ENCODE measurements around the gene SNX8.
"Not testable (repeated sequence)": the region's sequence is repeated elsewhere in the genome, so short reads cannot be mapped to it uniquely, and the experiment has no call there.

Gene SNX8

DNA sequence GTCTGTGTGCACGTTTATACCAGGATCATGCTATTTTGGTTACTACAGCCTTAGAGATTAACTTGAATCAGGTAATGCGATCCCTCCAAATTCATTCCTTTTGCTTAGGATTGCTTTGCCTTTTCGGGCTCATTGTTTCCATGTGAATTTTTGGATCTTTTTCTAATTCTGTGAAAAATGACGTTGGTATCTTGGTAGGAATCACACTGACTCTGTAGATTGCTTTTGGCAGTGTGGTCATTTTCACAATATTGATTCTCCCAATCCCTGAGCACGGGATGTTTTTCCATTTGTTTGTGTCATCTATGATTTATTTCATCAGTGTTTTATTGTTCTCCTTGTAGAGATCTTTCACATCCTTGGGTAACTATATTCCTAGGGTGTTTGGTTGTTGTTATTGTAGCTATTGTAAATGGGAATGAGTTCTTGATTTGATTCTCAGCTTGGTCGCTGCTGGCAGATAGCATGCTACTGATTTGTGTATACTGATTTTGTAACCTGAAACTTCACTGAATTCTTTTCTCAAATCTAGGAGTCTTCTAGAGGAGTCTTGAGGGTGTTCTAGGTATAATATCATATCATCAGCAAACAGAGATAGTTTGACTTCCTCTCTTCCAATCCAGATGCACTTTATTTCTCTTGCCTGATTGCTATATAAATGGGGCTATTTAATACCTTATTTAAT, 18.2 kb downstream of the SNX8 start:
- DNase-seq (ENCODE audit: low read depth in 2 of 2): no peak

DNA sequence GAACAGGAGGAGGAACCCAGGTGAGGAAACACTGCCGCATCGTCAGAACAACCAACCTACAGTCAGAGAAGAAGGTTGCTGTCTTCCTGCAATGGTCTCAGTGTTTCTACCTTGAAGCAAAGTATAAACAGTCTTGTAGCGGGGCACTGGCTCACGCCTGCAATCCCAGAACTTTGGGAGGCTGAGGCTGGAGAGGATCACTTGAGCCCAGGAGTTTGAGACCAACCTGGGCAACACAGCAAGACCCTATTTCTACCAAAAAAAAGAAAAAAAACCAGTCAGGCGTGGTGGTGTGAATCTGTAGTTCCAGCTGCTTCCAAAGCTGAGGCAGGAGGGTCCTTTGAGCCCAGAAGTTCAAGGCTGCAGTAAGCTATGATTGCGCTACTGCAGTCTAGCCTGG, 23.4 kb downstream of the SNX8 start:
- no peak for DNase-seq (ENCODE audit: low read depth in 2 of 2)

DNA sequence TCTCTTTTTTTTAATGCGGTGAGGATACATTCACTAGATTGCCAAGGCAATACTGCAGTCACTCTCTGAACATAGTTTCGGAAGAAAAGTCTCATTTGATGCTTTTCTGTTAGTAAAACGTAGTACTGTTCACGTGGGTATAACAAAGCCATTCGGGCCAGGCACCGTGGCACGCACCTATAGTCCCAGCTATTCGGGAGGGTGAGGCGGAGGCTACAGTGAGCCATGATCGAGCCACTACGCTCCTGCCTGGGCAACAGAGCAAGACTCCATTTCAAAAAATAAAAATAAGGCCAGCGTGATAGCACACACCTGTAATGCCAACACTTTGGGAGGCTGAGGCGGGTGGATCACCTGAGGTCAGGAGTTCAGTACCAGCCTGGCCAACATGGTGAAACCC, 24.6 kb downstream of the SNX8 start:
- DNase-seq (ENCODE audit: low read depth in 2 of 2): no peak

DNA sequence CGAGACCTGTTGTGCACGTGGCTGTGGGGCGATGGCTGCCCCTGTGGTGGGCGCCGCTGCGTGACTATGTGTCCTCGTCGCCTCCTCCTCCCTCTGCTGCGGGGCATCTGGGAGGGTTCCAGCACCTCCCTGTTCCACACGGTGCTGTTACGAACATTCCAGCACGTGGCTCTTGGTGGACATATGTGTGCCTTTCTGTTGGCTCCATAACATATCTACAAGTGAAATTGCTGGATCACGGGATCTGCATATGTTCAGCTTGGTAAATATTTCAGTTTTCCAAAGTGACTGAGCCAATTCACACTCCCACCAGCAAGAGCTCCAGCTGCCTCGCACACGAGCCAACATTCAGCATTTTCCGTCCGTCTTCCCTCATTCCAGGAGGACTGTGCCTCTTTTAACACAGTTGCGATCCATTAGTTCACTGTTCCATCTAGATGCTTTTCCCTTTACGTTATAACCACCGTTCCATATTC, 25.1 kb downstream of the SNX8 start:
- no peak for DNase-seq (ENCODE audit: low read depth in 2 of 2)

DNA sequence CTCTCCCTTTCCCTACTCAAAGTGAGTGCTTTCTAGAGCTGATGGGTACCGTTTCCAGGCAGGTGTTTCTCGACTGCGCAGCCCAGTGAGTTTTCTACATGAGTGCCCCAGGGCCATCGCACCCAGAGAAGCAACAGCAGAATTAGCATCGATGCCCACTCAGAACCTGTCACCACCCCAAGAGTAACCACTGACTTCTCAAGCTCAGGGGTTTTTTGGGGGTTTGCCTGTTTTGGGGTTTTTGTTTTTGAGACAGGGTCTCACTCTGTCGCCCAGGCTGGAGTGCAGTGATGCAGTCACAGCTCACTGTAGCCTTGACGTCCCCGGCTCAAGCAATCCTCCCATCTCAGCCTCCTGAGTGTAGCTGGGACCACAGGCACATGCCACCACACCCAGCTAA, 25.7 kb downstream of the SNX8 start:
- no peak for DNase-seq (ENCODE audit: low read depth in 2 of 2)

DNA sequence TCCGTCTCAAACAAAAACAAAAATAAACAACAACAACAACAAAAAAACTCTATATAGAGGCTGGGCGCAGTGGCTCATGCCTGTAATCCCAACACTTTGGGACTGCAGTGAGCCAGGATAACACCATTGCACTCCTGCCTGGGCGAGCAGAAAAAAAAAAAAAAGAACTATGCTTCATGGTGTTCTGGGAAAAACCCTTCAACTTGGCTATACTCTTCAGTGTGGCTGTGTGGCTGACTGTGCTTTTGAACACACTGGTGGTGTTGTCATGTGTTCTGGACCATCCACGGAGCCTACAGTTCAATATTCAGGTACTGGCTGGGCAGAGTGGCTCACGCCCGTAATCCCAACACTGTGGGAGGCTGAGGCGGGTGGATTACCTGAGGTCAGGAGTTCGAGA, 26.5 kb downstream of the SNX8 start:
- DNase-seq (ENCODE audit: low read depth in 2 of 2): no peak

DNA sequence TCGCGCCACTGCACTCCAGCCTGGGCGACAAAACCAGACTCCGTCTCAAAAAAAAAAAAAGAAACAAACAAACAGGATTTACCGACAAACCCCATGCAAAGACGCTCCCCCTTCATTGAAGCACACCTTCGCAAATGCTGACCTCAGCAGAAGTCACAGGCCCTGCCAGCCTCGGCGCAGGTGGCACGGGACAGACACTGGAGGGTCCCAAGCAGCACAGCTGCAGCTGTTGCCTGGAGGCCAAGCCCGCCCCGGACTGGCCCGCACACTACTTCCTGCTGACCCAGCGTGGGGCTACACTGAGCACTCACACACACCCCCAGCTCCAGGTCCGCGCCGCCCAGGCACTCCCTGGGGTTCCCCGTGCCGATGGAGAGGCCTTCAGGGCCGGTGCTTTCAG, 31.2 kb downstream of the SNX8 start:
- no peak for DNase-seq (ENCODE audit: low read depth in 2 of 2)

DNA sequence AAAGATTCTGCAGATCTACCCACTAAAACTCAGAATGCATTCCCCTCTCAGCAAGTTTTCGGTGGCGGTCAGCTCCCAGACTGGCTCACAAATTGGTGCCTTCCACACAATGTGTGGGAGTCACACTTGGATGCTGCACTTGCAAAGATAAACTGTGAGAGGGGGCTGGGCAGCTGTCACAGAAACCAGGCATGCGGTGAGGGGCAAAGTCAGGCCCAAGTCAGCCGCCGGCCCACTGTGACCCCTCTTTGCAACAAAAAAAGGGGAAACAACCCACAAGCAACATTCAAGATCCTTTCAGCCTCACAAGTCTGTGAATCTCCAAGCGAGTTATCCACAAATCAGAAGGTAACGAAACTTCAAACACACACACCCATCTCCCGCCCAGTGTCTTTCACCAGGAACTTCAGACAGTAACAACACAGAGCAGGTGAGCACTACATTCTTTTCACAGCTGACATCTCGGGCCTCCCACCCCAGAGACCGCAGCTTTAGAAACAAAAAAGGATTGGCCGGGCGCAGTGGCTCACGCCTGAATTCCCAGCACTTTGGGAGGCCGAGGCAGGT, 32.0 kb downstream of the SNX8 start:
- no peak for DNase-seq (ENCODE audit: low read depth in 2 of 2)

DNA sequence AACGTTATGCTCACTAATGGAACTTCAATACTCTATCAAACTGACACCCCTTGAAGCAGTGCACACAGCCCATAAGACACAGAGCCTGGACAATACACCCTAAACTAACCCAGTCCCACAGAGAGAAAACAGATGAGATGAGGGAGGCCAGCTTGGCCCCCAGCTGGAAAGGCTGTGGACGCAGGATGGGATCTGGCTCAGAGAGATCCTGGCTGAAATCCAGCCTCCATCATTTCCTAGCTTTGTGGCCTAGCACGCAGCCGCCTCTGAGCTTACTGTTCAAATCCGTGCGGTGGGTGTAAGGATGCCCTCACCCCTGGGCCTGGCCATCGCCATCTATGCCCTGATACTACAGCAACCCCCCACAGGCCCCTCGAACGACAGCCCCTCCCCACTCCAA, 32.7 kb downstream of the SNX8 start:
- no peak for DNase-seq (ENCODE audit: low read depth in 2 of 2)

DNA sequence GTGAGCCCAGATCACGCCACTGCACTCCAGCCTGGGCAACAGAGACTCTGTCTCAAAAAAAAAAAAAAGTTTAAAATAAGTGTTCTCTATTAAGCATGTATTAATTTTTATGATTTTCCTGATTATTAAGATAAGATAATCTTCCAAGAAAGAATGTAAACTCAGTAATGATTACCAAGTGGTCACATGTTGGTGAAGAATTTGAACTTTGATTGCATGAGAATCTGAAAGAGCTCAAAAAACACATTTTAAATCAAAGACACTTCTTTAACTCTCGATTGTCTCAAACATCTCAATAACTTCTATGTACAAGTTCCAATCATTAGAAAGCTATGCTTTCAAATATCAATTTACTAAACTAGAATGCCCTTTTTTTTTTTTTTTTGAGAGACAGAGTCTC, 33.8 kb downstream of the SNX8 start:
- no peak for DNase-seq (ENCODE audit: low read depth in 2 of 2)

DNA sequence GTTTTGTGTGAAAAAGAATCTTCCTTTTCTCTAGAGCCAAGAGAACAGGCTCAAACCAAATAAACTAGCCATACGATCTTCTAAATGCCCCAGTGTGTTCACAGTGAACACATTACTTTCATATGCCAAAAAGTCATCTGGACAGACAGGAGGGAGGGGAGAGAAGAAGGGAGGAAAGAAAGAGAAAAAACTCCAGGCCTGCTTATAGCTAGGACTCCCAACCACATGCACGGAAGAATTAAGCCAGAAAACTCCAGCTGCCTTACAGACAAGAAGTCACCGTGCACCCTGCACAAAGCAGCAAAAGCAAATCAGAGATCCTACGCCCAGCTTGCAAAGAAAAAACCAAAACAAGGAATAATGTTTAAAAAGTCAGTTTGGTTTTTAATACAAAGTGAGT, 34.3 kb downstream of the SNX8 start:
- DNase-seq (ENCODE audit: low read depth in 2 of 2): no peak

DNA sequence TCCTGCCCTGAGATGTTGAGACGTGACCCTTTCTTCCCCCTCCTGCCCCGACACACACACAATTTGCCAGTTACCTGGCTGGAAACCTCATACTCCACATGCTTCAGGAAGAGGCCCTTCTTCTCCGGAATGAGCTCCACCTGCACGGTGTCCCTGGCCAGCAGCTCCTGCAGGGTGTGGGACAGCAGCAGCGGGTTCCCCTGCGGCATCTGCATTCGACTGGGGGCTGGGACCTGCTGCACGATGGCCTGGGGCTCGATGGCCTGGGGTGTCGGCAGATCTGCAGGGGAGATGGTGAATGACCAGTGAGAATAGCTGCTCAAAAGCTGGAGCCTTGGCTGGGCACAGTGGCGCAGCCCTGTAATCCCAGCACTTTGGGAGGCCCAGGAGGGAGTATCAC, 36.2 kb downstream of the SNX8 start:
- DNase-seq (ENCODE audit: low read depth in 2 of 2): no peak

DNA sequence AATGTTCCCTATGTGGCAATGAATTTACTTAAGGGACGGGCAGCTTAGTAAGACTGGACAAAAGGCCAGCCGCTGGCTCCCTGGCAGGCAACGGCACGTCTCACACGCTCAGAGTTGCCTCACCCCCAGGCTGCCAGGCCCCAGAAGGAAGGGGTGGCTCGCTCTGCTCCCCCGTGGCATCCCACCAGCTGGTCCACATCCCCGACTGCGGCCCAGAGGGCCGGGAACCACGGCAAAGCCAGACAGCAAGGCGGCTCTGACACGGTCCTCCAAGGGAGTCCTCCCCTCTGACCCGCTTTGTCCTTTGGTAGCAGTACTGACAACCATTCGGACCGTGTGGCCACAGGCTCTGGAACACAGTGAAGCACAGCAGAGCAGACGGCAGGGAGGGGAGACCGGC, 38.1 kb downstream of the SNX8 start:
- DNase-seq (ENCODE audit: low read depth in 2 of 2): no peak

DNA sequence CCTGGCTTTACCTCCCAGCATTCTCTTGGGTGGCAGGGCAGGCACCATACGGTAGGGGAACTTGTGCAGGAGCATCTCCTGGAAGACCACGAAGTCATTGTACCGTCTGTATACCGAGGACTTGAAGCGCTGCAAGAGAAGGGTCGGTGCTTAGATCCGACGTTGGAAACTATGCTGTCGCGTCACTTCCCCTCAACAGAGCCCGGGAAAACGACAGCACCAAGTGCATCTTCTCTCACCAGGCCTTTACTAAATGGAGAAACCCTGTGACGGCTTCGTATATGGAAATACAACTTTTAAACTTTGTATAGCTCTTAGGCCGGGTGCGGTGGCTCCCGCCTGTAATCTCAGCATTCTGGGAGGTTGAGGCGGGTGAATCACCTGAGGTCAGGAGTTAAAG, 39.1 kb downstream of the SNX8 start:
- DNase-seq (ENCODE audit: low read depth in 2 of 2): no peak

DNA sequence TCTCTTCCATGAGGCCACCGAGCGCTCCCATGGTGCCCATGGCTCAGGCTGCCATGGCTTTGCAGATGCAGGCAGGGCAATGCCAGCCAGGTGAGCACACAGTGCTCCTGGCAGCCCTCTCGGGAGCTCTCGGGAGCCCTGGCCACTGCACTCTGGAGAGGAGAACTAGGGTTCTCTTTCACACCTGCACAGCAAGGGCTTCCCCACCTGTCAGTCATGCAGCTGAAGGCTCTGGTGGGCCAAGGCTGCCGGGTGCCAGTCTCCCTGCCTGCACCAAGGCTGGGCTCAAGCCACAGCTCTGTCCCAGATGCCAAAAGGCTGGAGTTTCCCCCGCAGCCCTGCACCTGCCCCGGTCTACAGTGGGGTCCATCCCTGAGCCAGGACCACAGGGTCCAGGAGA, 39.6 kb downstream of the SNX8 start:
- no peak for DNase-seq (ENCODE audit: low read depth in 2 of 2)

DNA sequence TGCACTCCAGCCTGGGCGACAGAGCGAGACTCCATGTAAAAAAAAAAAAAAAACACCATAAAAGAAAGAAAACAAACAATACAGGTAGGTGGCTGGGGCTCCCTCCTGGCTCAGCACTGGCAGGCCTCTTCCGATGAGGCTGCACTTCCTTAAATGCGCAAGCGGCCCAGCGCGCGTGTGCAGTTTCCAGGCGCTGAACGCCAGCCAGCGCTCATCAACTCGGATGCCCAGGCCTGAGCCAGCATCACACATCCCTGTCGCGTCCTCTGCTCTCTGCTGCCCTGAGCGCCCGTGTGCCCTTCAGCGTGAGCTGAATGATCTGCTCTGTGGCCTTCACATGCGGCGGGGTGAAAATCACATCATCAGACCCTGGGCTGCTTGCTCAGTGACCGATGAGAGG, 40.4 kb downstream of the SNX8 start:
- no peak for DNase-seq (ENCODE audit: low read depth in 2 of 2)

DNA sequence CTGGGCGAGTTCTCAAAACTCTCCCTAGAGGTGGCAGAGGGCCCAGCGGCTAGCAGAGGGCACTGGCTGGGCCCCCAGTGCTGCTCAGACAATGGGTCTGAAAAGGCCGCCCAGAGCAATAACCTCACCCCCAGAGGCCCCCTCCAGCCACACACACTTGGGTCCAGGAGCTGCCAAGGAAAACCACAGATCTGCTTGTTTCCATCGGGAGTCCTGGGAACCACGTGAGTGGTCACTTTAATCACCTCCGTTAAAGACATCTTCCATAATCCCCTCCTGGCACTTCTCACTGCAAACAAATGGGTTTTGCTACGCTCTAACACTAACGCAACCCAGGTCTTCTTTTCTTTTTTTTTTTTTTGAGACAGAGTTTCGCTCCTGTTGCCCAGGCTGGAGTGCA, 42.2 kb downstream of the SNX8 start:
- DNase-seq (ENCODE audit: low read depth in 2 of 2): no peak

DNA sequence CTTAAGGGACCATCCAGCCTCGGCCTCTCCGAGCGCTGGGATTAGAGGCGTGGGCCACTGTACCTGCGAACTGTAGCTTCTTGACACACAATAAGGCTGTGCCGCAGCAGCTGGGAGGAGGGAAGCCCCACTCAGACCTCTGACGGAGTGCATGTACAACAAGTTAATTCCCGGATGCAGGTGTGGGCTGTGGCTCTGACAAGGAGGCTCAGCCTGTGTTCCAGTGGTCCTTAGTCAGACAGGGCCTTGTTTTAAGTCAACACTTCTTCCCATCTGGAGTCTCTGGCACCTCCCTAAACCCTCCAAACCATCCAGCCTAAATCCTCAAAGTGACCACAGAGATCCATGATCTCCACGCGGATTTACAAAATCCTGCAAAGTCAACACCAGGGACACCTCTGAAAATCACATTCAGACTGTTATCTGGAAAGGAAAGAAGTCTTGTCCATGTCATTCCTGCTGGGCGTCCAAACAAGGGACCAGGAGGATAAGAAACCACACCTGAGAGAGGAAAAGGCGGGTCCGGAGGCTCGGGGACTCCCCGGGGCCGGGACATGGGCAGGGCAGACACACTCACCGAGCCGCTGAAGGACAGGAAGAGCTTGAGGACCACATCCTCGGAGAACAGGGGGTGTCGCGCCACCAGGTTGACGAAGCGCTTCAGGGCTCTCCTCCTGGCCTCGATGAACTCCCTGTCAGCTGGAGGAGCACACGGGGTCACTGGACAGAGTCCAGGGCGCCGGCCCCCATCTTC, 42.8 kb downstream of the SNX8 start:
- DNase-seq (ENCODE audit: low read depth in 2 of 2): no peak

DNA sequence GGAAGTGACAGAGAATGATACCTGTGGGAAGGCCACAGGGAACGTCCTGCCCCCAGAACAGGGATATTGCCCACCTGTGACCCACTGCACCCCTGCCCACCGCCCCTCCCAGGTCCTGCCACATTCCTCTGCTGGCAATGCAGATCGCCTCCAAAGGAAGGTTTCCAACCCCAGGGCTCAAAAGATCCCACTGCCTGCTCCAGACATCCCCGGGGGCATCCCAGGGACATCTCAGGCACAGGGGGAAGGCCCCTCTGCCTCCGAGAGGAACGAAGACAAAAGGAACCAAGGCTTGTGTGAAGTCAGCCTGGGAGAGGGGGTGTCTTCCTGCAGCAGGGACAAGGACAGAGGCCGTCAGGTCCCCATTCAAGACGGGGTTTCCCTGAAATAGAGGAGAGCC, 43.7 kb downstream of the SNX8 start:
- DNase-seq (ENCODE audit: low read depth in 2 of 2): no peak

DNA sequence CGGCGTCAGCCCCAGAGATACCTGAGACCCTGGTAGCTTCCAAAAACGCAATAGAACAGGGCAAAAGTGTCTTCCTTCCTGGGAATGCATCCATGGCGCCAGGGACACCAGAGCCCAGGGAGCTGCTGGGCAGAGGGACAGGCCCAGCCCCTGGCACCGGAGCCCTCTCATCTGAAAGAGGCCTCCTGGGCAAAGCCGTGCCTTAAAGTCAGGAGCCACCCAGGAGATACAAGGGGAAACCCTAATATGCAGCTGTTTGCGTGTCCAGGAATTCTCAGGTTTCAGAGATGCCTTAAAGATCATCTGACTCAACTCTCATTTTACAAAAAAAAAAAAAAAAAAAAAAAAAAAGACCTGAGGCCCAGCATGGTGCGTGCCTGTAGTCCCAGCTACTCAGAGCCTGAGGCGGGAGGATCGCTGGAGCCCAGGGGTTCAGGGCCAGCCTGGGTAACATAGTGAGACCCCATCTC, 44.2 kb downstream of the SNX8 start:
- no peak for DNase-seq (ENCODE audit: low read depth in 2 of 2)

DNA sequence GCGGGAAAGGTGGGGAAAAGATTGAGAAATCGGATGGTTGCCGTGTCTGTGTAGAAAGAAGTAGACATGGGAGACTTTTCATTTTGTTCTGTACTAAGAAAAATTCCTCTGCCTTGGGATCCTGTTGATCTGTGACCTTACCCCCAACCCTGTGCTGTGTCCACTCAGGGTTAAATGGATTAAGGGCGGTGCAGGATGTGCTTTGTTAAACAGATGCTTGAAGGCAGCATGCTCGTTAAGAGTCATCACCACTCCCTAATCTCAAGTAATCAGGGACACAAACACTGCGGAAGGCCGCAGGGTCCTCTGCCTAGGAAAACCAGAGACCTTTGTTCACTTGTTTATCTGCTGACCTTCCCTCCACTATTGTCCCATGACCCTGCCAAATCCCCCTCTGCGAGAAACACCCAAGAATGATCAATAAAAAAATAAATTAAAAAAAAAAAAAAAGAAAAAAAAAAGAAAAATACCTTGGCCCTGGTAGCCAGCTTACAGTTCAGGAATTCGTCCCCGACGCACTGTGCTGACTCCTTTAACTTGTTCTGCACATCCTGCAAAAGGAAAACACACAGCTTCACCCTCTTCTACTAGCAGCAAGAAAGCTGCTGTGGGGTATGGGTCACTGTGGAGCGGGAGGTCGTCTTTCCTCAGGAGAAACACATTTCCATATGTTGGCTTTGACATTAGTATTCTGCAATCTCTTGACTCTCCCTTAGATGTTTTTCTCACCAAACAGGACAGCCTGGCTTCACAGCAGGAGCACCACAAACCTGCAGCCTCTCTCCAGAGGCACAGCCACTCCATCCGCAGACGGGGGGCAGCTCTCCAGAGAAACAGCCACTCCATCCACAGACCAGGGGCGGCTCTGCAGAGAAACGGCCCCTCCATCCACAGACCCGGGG, 44.9 kb downstream of the SNX8 start:
- not testable (repeated sequence) for DNase-seq (ENCODE audit: low read depth in 2 of 2)

DNA sequence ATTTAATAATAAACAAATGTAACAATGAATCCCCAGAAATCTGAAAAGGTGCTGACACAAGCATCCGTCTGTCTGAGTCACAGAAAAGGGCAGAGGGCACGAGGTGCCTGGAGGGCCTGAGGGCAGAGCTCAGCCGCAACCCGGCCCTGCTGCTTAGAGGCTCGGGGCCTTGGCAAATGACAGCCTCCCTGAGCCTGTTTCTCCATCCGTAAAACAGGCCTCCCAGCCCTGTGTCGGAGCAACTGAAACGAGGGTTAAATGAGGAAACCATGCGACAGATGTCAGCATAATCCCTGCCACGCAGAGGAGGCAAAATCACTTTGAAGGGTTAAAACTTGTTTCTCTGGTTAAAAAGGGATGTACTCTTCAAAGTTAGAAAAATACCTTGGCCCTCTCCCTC, 47.3 kb downstream of the SNX8 start:
- DNase-seq (ENCODE audit: low read depth in 2 of 2): no peak

All from stimulated activated CD8-positive, alpha-beta memory T cell treated with anti-CD3 and anti-CD28 coated beads, Interleukin-7, amount 100 ng/mL, for 4 hours (primary cell).